Stimulated activated CD8-positive, alpha-beta memory T cell treated with anti-CD3 and anti-CD28 coated beads, Interleukin-7, amount 100 ng/mL, for 4 hours (primary cell): ENCODE data around the gene SDHAF3.
"Not testable (repeated sequence)": the region's sequence is repeated elsewhere in the genome, so short reads cannot be mapped to it uniquely, and the experiment has no call there.

Source experiments
- DNase-seq, 2 donors: peaks; one replicate each; pipeline ENCODE4 v3.0.0-alpha.2; 2020; ENCODE audit warnings: low read depth in 2 of 2

The SDHAF3 gene

GRCh38 chr7:97117372-97118188, at the start of gene SDHAF3:
Gene SDHAF3 (plus strand): TSS chr7:97117698. CDS start chr7:97117724, 26 bp downstream.
- DNase-seq, result peak; percentile 97 to 98

- not testable (repeated sequence) for DNase-seq
Observed at GRCh38 chr7:97072025-97072424, 45.5 kb upstream of the SDHAF3 start.

GRCh38 chr7:97075928-97076327, 41.6 kb upstream of the SDHAF3 start:
- DNase-seq, result no peak

- DNase-seq, result no peak
Observed at GRCh38 chr7:97078023-97078969, 39.2 kb upstream of the SDHAF3 start.

GRCh38 chr7:97079300-97079699, 38.2 kb upstream of the SDHAF3 start:
- DNase-seq, result no peak

GRCh38 chr7:97081521-97082300, 35.8 kb upstream of the SDHAF3 start:
- DNase-seq, result no peak

GRCh38 chr7:97088364-97088763, 29.1 kb upstream of the SDHAF3 start:
- DNase-seq, result no peak

GRCh38 chr7:97089771-97090170, 27.7 kb upstream of the SDHAF3 start:
- DNase-seq, result no peak

- no peak for DNase-seq
Observed at GRCh38 chr7:97090761-97091353, 26.6 kb upstream of the SDHAF3 start.

- DNase-seq, result no peak
Observed at GRCh38 chr7:97094284-97094930, 23.1 kb upstream of the SDHAF3 start.

- no peak for DNase-seq
Observed at GRCh38 chr7:97096037-97096436, 21.5 kb upstream of the SDHAF3 start.

GRCh38 chr7:97096661-97097060, 20.8 kb upstream of the SDHAF3 start:
- DNase-seq, result no peak

- DNase-seq, result peak; percentile 14 to 36
Observed at GRCh38 chr7:97104719-97105238, 12.7 kb upstream of the SDHAF3 start.

- DNase-seq, result no peak
Observed at GRCh38 chr7:97107192-97107800, 10.2 kb upstream of the SDHAF3 start.

- DNase-seq, result no peak
Observed at GRCh38 chr7:97116308-97116707, 1.2 kb upstream of the SDHAF3 start.

- no peak for DNase-seq
Observed at GRCh38 chr7:97117035-97117371, 495 bp upstream of the SDHAF3 start.

- no peak for DNase-seq
Observed at GRCh38 chr7:97118306-97118917, 914 bp downstream of the SDHAF3 start.

- no peak for DNase-seq
Observed at GRCh38 chr7:97119747-97120146, 2.2 kb downstream of the SDHAF3 start.

- no peak for DNase-seq
Observed at GRCh38 chr7:97120713-97121457, 3.4 kb downstream of the SDHAF3 start.
